Stimulated activated effector memory CD8-positive, alpha-beta T cell treated with anti-CD3 and anti-CD28 coated beads, Interleukin-12 subunit alpha, Interleukin-12 subunit beta, amount 100 ng/mL, for 72 hours (primary cell): ENCODE data around the gene CCDC66.

ENCODE experiments used
- ATAC-seq: fragments of 150-1000 bp; cut with Tn5 transposase; 2 replicates; pipeline ENCODE4 v1.10.0; 2021
- DNase-seq, 2 donors: peaks; one replicate each; pipeline ENCODE4 v3.0.0; 2021 to 2022; ENCODE audit warnings: low spot score in 2 of 2
- H3K27ac Mint-ChIP-seq: one replicate; pipeline ENCODE4 v1.8.0; 2022; ENCODE audit warnings: mild to moderate bottlenecking, mixed read lengths
- H3K36me3 Mint-ChIP-seq: one replicate; pipeline ENCODE4 v1.8.0; 2022; ENCODE audit warnings: mild to moderate bottlenecking, mixed read lengths
- H3K4me1 Mint-ChIP-seq: one replicate; pipeline ENCODE4 v1.8.0; 2022; ENCODE audit warnings: mixed read lengths
- H3K4me3 Mint-ChIP-seq: one replicate; pipeline ENCODE4 v1.8.0; 2022; ENCODE audit warnings: mild to moderate bottlenecking, mixed read lengths
- H3K9me3 Mint-ChIP-seq: one replicate; pipeline ENCODE4 v1.8.0; 2022; ENCODE audit warnings: mixed read lengths

Gene CCDC66

DNA sequence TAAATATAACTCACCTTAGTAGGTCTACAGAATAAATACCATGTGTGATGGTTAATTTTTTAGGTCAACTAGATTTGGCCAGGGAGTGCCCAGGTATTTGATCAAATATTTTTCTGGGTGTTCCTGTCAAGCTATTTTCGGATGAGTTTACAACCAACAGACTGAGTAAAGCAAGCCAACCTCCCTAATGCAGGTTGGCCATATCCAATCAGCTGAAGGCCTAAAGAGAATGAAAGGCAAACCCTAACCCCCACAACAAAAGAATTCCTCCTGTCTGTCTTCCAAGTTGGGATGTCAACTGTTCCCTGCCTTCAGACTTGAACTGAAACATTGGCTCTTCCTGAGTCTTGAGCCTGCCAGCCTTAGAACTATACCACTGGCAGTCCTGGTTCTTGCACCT, 97.5 kb downstream of the CCDC66 start:
- H3K4me3 Mint-ChIP-seq: no peak overlapping the region
- ATAC-seq (no peak), DNase-seq (no peak)
- H3K4me1 Mint-ChIP-seq: peaks cover 21% of the 10 kb centered on the region
- H3K27ac Mint-ChIP-seq: no peak overlapping the region
- H3K36me3 Mint-ChIP-seq: peaks cover 100% of the 10 kb centered on the region
- no peaks in the 10 kb centered on the region for H3K9me3 Mint-ChIP-seq

DNA sequence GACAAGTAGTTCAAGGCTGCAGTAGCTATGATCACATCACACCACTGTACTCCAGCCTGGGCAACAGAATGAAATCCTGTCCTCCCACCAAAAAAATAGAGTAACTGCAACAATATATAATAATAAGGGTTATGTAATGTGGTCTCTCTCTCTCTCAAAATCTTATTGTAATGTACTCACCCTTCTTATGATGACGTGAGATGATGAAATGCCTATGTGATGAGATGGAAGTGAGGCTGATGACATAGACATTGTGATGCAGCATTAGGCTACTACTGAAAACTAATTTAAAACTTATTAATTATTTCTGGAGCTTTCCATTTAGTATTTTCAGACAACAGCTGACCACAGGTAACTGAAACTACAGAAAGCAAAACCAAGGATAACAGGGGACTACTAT, 98.7 kb downstream of the CCDC66 start:
- no peaks in the 10 kb centered on the region for H3K9me3 Mint-ChIP-seq
- no peak overlapping the region for H3K4me3 Mint-ChIP-seq
- DNase-seq: no peak
- peaks cover 100% of the 10 kb centered on the region for H3K36me3 Mint-ChIP-seq
- peaks cover 19% of the 10 kb centered on the region for H3K4me1 Mint-ChIP-seq
- peak overlapping the region; percentile 3 for H3K27ac Mint-ChIP-seq
- no peak for ATAC-seq

DNA sequence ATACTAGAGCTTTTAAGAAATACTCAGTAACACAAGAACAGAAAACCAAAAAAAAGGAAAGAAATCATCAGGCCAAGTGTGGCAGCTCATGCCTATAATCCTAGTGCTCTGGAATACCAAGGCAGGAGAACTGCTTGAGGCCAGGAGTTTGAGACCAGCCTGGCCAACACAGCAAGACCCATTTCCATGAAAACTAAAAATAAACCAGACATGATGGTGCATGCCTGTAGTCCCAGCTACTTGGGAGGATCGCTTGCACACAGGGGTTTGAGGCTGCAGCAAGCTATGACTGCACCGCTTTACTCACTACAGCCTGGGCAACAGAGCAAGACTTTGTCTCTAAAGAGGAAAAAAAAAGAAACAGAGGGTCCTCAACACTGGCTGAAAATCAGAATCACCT, 107.8 kb downstream of the CCDC66 start:
- DNase-seq: no peak
- peaks cover 100% of the 10 kb centered on the region for H3K36me3 Mint-ChIP-seq
- no peak overlapping the region for H3K4me3 Mint-ChIP-seq
- no peak for ATAC-seq
- H3K4me1 Mint-ChIP-seq: peaks cover 15% of the 10 kb centered on the region
- H3K9me3 Mint-ChIP-seq: no peaks in the 10 kb centered on the region
- H3K27ac Mint-ChIP-seq: peak overlapping the region; percentile 30

DNA sequence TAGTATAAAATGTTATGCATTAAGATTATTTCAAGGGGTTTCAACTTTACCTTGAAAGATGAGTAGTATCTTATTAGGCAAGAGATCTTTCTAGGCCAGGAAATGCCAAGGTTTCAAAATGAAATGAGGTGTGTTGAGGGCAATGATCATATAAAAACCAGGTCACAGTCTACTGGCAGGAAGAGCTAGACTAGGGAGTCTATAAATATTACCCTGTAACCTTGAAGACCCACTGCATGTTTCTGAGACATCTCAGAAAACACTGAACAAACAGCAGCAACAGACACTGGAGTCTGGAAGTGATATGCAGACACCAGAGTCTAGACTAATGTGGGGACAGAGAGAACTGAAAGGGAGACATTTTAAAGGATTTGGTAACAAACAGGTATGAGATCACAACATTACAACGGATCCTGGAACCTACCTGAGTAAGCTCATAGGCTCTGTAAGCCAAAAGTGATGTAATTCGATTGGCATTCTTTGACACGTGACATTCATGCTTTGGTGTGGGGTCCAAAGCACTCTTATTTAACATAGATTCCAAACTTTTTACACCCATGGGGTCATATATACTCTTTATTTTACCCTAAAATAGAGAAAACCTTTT, 111.1 kb downstream of the CCDC66 start:
- Mint-ChIP-seq H3K4me1 (peaks cover 14% of the 10 kb centered on the region), H3K9me3 (no peaks in the 10 kb centered on the region), H3K4me3 (no peak overlapping the region), H3K27ac (peak overlapping the region; percentile 80), H3K36me3 (peaks cover 100% of the 10 kb centered on the region)
- ATAC-seq (peak; percentile 57), DNase-seq (no peak)
